Fibroblast of the aortic adventitia (primary cell): ENCODE data around the gene PLRG1. TPM values are rescaled to one million over a fixed set of nuclear protein-coding genes. Genes with fewer than 3 reads are reported as not detected.

Source experiments
- DNase-seq: peaks from one replicate; pipeline ENCODE4 v3.0.0-alpha.2; 2010; ENCODE audit warnings: low read depth
- H3K4me3 ChIP-seq: 2 replicates; pipeline ENCODE4 v1.5.1; 2011; ENCODE audit warnings: low read depth, mild to moderate bottlenecking, control low read depth, low read length, moderate library complexity
- total RNA-seq: library from RNA; depleted of rRNA; stranded (reverse); fragments of >200 nt; gene quantifications from 2 replicates; pipeline ENCODE4 v1.2.3, GENCODE V29; 2012; ENCODE audit warnings: low replicate concordance
- TF ChIP-seq, protein P1 (sequence below): IDR thresholded peaks from 2 replicates; pipeline ENCODE4 v1.5.1; 2011; ENCODE audit warnings: mild to moderate bottlenecking, low read length, control low read depth, inconsistent platforms; ENCODE audit not compliant: insufficient read depth

PLRG1 gene
- total RNA-seq, 1 donor, result 79.6 TPM

DNA sequence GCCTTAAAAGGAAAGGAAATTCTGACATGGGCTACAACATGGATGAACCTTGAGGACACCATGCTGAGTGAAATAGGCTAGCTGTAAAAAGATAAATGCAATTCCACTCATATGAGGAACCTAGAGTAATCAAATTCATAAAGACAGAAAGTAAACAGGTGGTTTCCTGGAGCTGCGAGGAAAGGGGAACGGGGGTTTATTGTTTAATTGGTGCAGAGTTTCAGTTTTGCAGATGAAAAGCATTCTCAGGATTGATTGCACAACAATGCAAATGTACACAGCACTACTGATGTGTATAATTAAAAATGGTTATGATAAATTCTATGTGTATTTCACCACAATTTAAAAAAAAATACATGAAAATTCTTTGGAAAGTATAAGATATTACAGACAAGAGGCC lies 24.0 kb downstream of the PLRG1 start:
- TF ChIP-seq, protein P1, sequence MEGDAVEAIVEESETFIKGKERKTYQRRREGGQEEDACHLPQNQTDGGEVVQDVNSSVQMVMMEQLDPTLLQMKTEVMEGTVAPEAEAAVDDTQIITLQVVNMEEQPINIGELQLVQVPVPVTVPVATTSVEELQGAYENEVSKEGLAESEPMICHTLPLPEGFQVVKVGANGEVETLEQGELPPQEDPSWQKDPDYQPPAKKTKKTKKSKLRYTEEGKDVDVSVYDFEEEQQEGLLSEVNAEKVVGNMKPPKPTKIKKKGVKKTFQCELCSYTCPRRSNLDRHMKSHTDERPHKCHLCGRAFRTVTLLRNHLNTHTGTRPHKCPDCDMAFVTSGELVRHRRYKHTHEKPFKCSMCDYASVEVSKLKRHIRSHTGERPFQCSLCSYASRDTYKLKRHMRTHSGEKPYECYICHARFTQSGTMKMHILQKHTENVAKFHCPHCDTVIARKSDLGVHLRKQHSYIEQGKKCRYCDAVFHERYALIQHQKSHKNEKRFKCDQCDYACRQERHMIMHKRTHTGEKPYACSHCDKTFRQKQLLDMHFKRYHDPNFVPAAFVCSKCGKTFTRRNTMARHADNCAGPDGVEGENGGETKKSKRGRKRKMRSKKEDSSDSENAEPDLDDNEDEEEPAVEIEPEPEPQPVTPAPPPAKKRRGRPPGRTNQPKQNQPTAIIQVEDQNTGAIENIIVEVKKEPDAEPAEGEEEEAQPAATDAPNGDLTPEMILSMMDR, result no peak
- no peak overlapping the region for H3K4me3 ChIP-seq
- DNase-seq, result no peak

DNA sequence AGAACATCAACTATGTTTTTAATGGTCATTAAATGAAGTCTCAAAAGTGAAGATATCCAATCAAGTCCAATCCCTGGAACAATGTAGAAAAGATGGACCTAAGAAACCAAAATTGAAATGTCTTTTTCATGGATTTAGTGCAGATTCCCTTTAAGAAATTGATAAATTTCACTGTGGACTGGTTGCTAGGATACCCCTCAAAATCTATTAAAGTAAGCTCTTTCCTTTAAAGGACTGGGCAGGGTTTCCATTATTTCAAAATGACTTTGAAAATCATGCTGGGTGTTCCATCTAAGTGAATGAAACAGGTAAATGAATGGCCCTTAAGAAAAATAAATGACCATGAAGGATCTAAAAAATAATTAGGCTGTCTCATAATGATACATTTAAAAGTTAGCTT lies 28.6 kb downstream of the PLRG1 start:
- DNase-seq, result no peak
- TF ChIP-seq, protein P1, result no peak
- H3K4me3 ChIP-seq, result no peak overlapping the region

DNA sequence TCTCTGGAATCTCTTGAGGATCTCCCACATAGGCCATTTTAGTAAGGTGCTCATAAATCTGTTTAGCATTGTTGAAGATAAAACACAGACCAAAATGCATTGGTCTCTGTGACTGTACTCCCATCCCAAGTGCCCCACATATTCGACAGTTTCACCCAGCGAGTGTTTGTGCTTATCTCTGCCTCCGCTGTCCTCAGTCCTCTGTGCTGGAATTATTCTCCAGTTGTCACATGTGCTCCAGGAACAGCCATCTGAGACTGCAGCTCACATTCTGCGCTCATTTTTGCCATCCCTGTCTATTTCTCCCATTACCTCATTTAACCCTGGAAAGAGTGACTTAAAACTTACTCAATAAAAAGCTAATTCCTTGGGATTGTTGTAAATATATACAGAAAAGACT lies 31.0 kb downstream of the PLRG1 start:
- no peak overlapping the region for H3K4me3 ChIP-seq
- TF ChIP-seq, protein P1, result no peak
- no peak for DNase-seq

DNA sequence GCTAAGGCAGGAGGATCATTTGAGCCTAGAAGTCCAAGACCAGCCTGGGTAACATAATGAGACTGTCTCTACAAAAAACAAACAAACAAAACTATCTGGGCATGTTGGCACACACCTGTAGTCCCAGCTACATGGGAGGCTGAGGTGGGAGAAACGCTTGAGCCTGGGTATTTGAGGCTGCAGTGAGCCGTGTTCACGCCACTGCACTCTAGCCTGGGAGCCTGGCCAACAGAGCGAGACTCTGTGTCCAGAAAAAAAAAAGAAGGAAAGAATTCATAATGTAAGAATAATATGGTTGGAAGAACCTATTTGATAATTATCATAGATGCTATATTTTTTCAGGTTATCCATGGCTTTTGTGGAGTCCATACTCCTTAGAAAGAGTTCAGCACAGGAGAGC lies 32.6 kb downstream of the PLRG1 start:
- no peak for DNase-seq
- no peak overlapping the region for H3K4me3 ChIP-seq
- TF ChIP-seq, protein P1, result no peak

DNA sequence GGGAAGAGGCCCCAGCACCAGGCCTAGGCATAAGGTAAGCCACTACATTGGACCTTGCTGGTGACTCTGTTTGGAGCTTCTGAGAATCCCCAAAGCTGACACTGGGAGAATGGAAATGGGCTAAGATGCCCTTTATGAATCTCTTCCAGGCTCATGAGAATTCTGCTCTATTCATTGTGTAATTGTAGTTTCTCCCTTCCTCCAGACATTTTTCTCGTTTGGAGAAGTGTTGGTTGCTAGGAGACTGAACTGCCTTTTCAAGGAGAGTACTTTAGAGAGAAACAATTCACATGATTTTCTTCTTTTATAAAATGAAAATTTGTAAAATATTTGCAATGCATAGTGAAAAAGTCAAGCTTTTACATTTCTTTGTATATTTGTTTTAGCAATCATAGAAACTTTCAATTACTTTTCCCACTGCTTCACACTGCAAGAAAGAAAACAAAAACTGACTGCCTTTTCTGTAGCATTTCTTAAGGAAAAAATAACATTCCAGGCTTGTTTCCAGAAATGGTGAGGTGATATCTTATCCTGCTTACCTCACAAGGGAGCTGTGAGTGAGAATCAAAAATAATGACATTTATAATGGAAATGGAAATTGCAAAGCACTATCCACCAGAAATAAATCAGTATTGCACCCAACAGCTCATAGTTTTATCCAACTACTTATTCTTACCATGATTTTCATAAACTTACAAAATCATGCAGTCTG lies 33.7 kb downstream of the PLRG1 start:
- DNase-seq, result no peak
- TF ChIP-seq, protein P1, result no peak
- no peak overlapping the region for H3K4me3 ChIP-seq

DNA sequence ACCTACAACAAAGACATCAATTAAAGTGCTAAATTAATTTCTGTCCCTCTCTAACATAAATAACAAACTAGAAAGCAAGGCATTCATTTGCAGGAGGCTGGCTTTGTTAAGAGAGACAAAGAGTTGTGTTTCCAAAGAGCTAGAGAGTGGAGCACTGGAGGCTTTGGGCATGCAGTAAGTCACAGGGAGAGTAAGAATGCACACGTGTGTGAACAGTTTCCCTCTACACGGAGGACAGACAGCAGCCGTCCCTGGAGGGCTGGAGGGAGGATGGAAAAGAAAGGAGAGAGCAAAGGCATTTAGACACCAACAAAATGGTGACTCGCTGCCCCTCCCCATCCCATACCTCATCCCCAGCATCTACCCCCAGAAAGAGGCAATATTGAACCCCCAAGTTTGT lies 38.2 kb downstream of the PLRG1 start:
- no peak overlapping the region for H3K4me3 ChIP-seq
- TF ChIP-seq, protein P1, result no peak
- DNase-seq, result no peak

DNA sequence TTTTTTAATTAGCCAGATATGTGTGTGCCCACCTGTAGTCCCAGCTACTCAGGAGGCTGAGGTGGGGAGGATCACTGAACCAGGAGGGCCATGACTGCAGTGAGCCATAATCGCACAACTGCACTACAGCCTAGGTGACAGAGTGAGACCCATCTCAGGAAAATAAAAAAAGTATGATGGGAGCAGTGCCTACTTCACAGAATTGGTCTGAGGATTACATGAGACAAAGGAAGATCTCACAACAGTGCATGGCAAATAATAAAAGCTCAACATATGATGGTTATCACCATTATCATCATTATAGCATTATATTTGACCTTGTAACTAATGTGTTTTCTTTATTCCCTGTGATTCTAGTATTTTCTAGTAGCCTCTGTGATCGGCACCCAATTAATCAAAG lies 38.7 kb downstream of the PLRG1 start:
- H3K4me3 ChIP-seq, result no peak overlapping the region
- DNase-seq, result no peak
- TF ChIP-seq, protein P1, result no peak
